CD8-positive, alpha-beta memory T cell (primary cell): ENCODE results near the gene KRT28. TPM values are rescaled to one million over a fixed set of nuclear protein-coding genes. Genes with fewer than 3 reads are reported as not detected.
"Not testable (repeated sequence)": the region's sequence is repeated elsewhere in the genome, so short reads cannot be mapped to it uniquely, and the experiment has no call there.

Experiments
- CTCF ChIA-PET: fragments of 350-600 bp; sonication (Branson Sonifier 250); formaldehyde crosslinking; loops from one replicate; lab custom pipeline; 2021; ENCODE audit warnings: antibody characterized with exemption; lab: Charles Lee
- POLR2A ChIA-PET: fragments of 350-600 bp; sonication (Branson Sonifier 250); formaldehyde crosslinking; loops from one replicate; lab custom pipeline; 2021; ENCODE audit warnings: antibody characterized with exemption; lab: Charles Lee
- DNase-seq, 5 donors: peaks; one replicate each; pipeline versions ENCODE4 v3.0.0 to v3.0.0-alpha.2; 2020 to 2022; ENCODE audit warnings: mixed read lengths in 1 of 5
- H3K27ac ChIP-seq: one replicate; pipeline ENCODE4 v1.7.0; 2013; ENCODE audit warnings: low read depth, mild to moderate bottlenecking, low read length, moderate library complexity
- H3K27me3 ChIP-seq: 2 replicates; pipeline ENCODE4 v1.7.0; 2013; ENCODE audit warnings: low read length, mild to moderate bottlenecking; ENCODE audit not compliant: insufficient read depth, poor library complexity, severe bottlenecking
- H3K36me3 ChIP-seq: 2 replicates; pipeline ENCODE4 v1.7.0; 2013; ENCODE audit warnings: mild to moderate bottlenecking, low read length, moderate library complexity; ENCODE audit not compliant: insufficient read depth
- H3K4me1 ChIP-seq: 2 replicates; pipeline ENCODE4 v1.7.0; 2013; ENCODE audit warnings: mild to moderate bottlenecking, low read length, moderate library complexity; ENCODE audit not compliant: insufficient read depth
- H3K4me3 ChIP-seq: 2 replicates; pipeline ENCODE4 v1.7.0; 2013; ENCODE audit warnings: mild to moderate bottlenecking, low read length
- H3K9me3 ChIP-seq: 2 replicates; pipeline ENCODE4 v1.7.0; 2013; ENCODE audit warnings: mild to moderate bottlenecking, low read length
- H3K27ac Mint-ChIP-seq, 8 donors: one replicate each; pipeline ENCODE4 v1.8.0; 2020 to 2021; ENCODE audit warnings: mixed read lengths in 8 of 8, mild to moderate bottlenecking in 6 of 8, inconsistent platforms in 3 of 8, moderate library complexity in 3 of 8
- H3K27me3 Mint-ChIP-seq, 2 donors: one replicate each; pipeline ENCODE4 v1.8.0; 2020 to 2021; ENCODE audit warnings: mixed read lengths in 2 of 2, mild to moderate bottlenecking in 1 of 2, moderate library complexity in 1 of 2
- H3K36me3 Mint-ChIP-seq, 3 donors: one replicate each; pipeline ENCODE4 v1.8.0; 2020 to 2021; ENCODE audit warnings: mixed read lengths in 3 of 3, inconsistent platforms in 1 of 3, mild to moderate bottlenecking in 1 of 3
- H3K4me1 Mint-ChIP-seq, 3 donors: one replicate each; pipeline ENCODE4 v1.8.0; 2020 to 2021; ENCODE audit warnings: mixed read lengths in 3 of 3, inconsistent platforms in 1 of 3, mild to moderate bottlenecking in 1 of 3
- H3K4me3 Mint-ChIP-seq, 7 donors: one replicate each; pipeline ENCODE4 v1.8.0; 2020 to 2021; ENCODE audit warnings: mixed read lengths in 7 of 7, mild to moderate bottlenecking in 6 of 7, moderate library complexity in 4 of 7, inconsistent platforms in 2 of 7
- H3K9me3 Mint-ChIP-seq, 5 donors: one replicate each; pipeline ENCODE4 v1.8.0; 2020 to 2022; ENCODE audit warnings: mixed read lengths in 5 of 5, mild to moderate bottlenecking in 3 of 5, moderate library complexity in 2 of 5, inconsistent platforms in 1 of 5
- polyA plus RNA-seq: library from polyadenylated mRNA; unstranded; fragments of 300-500 nt; fragmentation: Illumina TruSeq; gene quantifications from one replicate; pipeline ENCODE4 v1.2.3, GENCODE V29; 2021
- total RNA-seq, 2 experiments: library from RNA; stranded (reverse); gene quantifications; one replicate each; pipeline ENCODE4 v1.2.3, GENCODE V29; 2021

The KRT28 gene
- total and polyA plus RNA-seq, 3 experiments from 2014 or later, result not detected

GRCh38 chr17:40817103-40817682, 17.4 kb upstream of the KRT28 start:
- peak overlapping the region in 5 of 8 donors; percentile 13 to 63 (median 29) for H3K27ac Mint-ChIP-seq
- CTCF ChIA-PET, result no interaction called here
- POLR2A ChIA-PET, result interaction anchor here (2.3 kb wide), 1 partner anchor 872 kb away, joined by 8 read pairs; no protein-coding TSS in a partner anchor
- peaks cover 13 to 27% of the 10 kb centered on the region in 2 donors for H3K27me3 Mint-ChIP-seq
- DNase-seq, result no peak
- peaks cover 11 to 34% (median 19%) of the 10 kb centered on the region in 3 donors for H3K36me3 Mint-ChIP-seq
- H3K4me3 ChIP-seq, result no peak overlapping the region
- H3K9me3 Mint-ChIP-seq, result peaks cover 0 to 6% (median 0%) of the 10 kb centered on the region in 5 donors
- H3K27ac ChIP-seq, result no peak overlapping the region
- H3K36me3 ChIP-seq, result peaks cover 9% of the 10 kb centered on the region
- H3K4me1 ChIP-seq, result peaks cover 19% of the 10 kb centered on the region
- peaks cover 4% of the 10 kb centered on the region for H3K27me3 ChIP-seq
- no peaks in the 10 kb centered on the region for H3K9me3 ChIP-seq
- H3K4me3 Mint-ChIP-seq, result peak overlapping the region in 6 of 7 donors; percentile 44 to 99 (median 76)
- H3K4me1 Mint-ChIP-seq, result peaks cover 21 to 29% (median 28%) of the 10 kb centered on the region in 3 donors

GRCh38 chr17:40816569-40816968, 16.8 kb upstream of the KRT28 start:
- Mint-ChIP-seq H3K27ac (peak overlapping the region in 1 of 8 donors; percentile 26), H3K9me3 (peaks cover 0 to 6% (median 0%) of the 10 kb centered on the region in 5 donors), H3K27me3 (peaks cover 18 to 33% of the 10 kb centered on the region in 2 donors), H3K4me1 (peaks cover 21 to 29% (median 28%) of the 10 kb centered on the region in 3 donors), H3K4me3 (peak overlapping the region in 4 of 7 donors; percentile 23 to 99 (median 78)), H3K36me3 (peaks cover 8 to 30% (median 19%) of the 10 kb centered on the region in 3 donors)
- H3K36me3 ChIP-seq, result peaks cover 9% of the 10 kb centered on the region
- no peak overlapping the region for H3K27ac ChIP-seq
- H3K27me3 ChIP-seq, result peaks cover 9% of the 10 kb centered on the region
- POLR2A ChIA-PET, result interaction anchor here (0.7 kb wide), 1 partner anchor 891 kb away, joined by 4 read pairs; no protein-coding TSS in a partner anchor
- no peaks in the 10 kb centered on the region for H3K9me3 ChIP-seq
- no peak overlapping the region for H3K4me3 ChIP-seq
- CTCF ChIA-PET, result interaction anchor here (1.4 kb wide), 1 partner anchor 733 kb away, joined by 4 read pairs; no protein-coding TSS in a partner anchor
- DNase-seq, result no peak
- peaks cover 19% of the 10 kb centered on the region for H3K4me1 ChIP-seq

DNA sequence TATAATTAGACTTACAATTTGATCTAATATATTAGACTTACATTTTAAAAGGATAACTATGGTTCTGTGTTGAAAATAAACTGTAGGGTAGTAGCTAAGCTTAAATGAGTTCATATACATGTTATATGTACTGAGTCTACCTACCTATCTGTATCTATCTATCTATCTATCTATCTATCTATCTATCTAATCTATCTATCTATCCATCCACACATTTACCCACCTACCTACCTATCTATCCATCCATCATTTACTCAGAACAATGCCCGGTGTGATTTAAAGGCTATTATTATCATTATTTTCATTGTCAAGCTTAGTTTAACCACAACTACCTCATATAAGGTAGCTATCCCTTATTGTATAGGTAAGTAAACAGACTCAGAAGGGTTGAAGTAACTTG, 15.6 kb upstream of the KRT28 start:
- Histone ChIP-seq H3K9me3 (no peaks in the 10 kb centered on the region), H3K36me3 (peaks cover 9% of the 10 kb centered on the region), H3K4me1 (peaks cover 18% of the 10 kb centered on the region), H3K27me3 (peaks cover 21% of the 10 kb centered on the region), H3K4me3 (no peak overlapping the region), H3K27ac (no peak overlapping the region)
- ChIA-PET POLR2A (no interaction called here), CTCF (interaction anchor here (0.8 to 1.4 kb wide), 2 partner anchors 734 to 848 kb away, joined by 4 read pairs; no protein-coding TSS in a partner anchor)
- peak overlapping the region in 1 of 7 donors; percentile 52 for H3K4me3 Mint-ChIP-seq
- H3K27ac Mint-ChIP-seq, result no peak overlapping the region
- H3K4me1 Mint-ChIP-seq, result peaks cover 19 to 29% (median 26%) of the 10 kb centered on the region in 3 donors
- DNase-seq, result no peak
- H3K9me3 Mint-ChIP-seq, result peaks cover 0 to 5% (median 0%) of the 10 kb centered on the region in 5 donors
- peaks cover 23 to 43% of the 10 kb centered on the region in 2 donors for H3K27me3 Mint-ChIP-seq
- peaks cover 8 to 26% (median 19%) of the 10 kb centered on the region in 3 donors for H3K36me3 Mint-ChIP-seq

GRCh38 chr17:40814657-40815056, 14.9 kb upstream of the KRT28 start:
- H3K27ac Mint-ChIP-seq, H3K4me3 ChIP-seq, H3K9me3 Mint-ChIP-seq, POLR2A ChIA-PET, H3K9me3 ChIP-seq, CTCF ChIA-PET, H3K27ac ChIP-seq, DNase-seq, H3K36me3 ChIP-seq: not testable (repeated sequence)
- H3K27me3 Mint-ChIP-seq, result peaks cover 24 to 49% of the 10 kb centered on the region in 2 donors
- H3K4me3 Mint-ChIP-seq, result peak overlapping the region in 1 of 7 donors; percentile 52
- peaks cover 8 to 19% (median 19%) of the 10 kb centered on the region in 3 donors for H3K36me3 Mint-ChIP-seq
- Histone ChIP-seq H3K4me1 (peaks cover 11% of the 10 kb centered on the region), H3K27me3 (peaks cover 28% of the 10 kb centered on the region)
- H3K4me1 Mint-ChIP-seq, result peaks cover 13 to 23% (median 18%) of the 10 kb centered on the region in 3 donors

DNA sequence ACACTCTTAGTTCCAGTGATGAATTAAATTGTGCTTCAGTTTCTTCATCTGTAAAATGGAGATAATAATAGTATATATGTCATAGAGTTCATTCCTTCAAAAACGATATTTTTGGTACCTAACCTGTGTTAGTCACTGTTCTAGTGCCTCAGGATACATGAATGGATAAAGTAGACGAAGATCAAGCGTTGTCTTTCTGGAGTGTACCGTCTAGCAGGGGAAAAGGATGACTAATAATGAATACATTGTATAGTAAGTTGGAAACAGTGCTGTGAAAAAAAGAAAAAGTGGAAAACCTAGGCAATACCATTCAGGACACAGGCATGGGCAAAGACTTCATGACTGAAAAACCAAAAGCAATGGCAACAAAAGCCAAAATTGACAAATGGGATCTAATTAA, 14.0 kb upstream of the KRT28 start:
- H3K9me3 Mint-ChIP-seq, result peaks cover 0 to 3% (median 0%) of the 10 kb centered on the region in 5 donors
- CTCF ChIA-PET, result no interaction called here
- no peaks in the 10 kb centered on the region for H3K9me3 ChIP-seq

DNA sequence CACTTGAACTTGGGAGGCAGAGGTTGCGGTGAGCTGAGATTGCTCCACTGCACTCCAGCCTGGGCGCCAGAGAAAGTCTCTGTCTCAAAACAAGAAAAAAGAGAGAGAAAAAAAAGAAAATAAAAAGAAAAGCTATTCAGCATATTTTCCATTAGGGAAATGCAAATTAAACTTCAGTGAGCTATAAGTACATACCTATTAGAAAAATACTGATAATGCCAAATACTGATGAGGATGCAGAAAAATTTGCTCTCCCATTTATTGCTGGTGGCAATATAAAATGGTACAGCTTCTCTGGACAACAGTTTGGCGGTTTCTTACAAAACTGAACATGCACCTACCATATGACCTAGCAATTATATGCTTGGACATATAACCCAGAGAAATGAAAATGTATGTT, 12.9 kb upstream of the KRT28 start:
- Histone ChIP-seq H3K36me3 (peaks cover 9% of the 10 kb centered on the region), H3K4me3 (no peak overlapping the region), H3K9me3 (no peaks in the 10 kb centered on the region), H3K27me3 (peaks cover 30% of the 10 kb centered on the region), H3K27ac (no peak overlapping the region), H3K4me1 (no peaks in the 10 kb centered on the region)
- Mint-ChIP-seq H3K36me3 (peaks cover 8 to 13% (median 10%) of the 10 kb centered on the region in 3 donors), H3K9me3 (peaks cover 0 to 3% (median 0%) of the 10 kb centered on the region in 5 donors), H3K27me3 (peaks cover 25 to 67% of the 10 kb centered on the region in 2 donors), H3K4me1 (peaks cover 3 to 8% (median 4%) of the 10 kb centered on the region in 3 donors), H3K27ac (no peak overlapping the region), H3K4me3 (no peak overlapping the region)
- POLR2A ChIA-PET, result no interaction called here
- CTCF ChIA-PET, result no interaction called here
- no peak for DNase-seq

More for the DNA sequence above, 14.0 kb upstream of the KRT28 start:
- peaks cover 24 to 57% of the 10 kb centered on the region in 2 donors for H3K27me3 Mint-ChIP-seq
- Histone ChIP-seq H3K27me3 (peaks cover 30% of the 10 kb centered on the region), H3K27ac (no peak overlapping the region), H3K4me3 (no peak overlapping the region), H3K36me3 (peaks cover 9% of the 10 kb centered on the region), H3K4me1 (peaks cover 6% of the 10 kb centered on the region)
- H3K4me3 Mint-ChIP-seq, result no peak overlapping the region
- H3K27ac Mint-ChIP-seq, result no peak overlapping the region
- DNase-seq, result no peak
- peaks cover 10 to 17% (median 11%) of the 10 kb centered on the region in 3 donors for H3K4me1 Mint-ChIP-seq
- H3K36me3 Mint-ChIP-seq, result peaks cover 8 to 19% (median 18%) of the 10 kb centered on the region in 3 donors
- POLR2A ChIA-PET, result no interaction called here

DNA sequence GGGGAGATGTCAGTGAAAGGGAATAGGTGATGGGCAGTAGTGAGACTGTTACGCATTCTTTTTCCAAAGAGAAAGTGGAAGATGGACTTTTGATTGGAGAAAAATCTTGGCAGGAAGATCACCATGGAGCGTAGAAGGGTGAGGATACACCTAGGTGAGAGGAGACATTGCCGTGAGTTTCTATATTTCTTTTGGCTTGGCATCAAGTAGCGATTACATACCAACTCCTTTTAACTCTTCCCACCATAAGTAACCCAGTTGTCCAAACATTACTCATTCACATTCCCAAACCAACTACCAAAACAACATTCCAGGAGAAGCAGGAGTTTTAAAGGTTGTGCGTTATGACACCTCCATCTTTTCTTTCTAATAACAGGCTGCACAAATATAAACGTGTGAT, 10.7 kb upstream of the KRT28 start:
- no peak for DNase-seq
- H3K27me3 ChIP-seq, result peaks cover 39% of the 10 kb centered on the region

More for the DNA sequence above, 10.7 kb upstream of the KRT28 start:
- POLR2A ChIA-PET, result no interaction called here
- no peaks in the 10 kb centered on the region for H3K4me1 Mint-ChIP-seq
- H3K36me3 Mint-ChIP-seq, result no peaks in the 10 kb centered on the region
- H3K4me3 Mint-ChIP-seq, result no peak overlapping the region
- Histone ChIP-seq H3K9me3 (no peaks in the 10 kb centered on the region), H3K36me3 (no peaks in the 10 kb centered on the region), H3K4me3 (no peak overlapping the region), H3K27ac (no peak overlapping the region), H3K4me1 (no peaks in the 10 kb centered on the region)
- H3K27me3 Mint-ChIP-seq, result peaks cover 36 to 88% of the 10 kb centered on the region in 2 donors
- CTCF ChIA-PET, result interaction anchor here (1.1 kb wide), 1 partner anchor 852 kb away, joined by 4 read pairs; no protein-coding TSS in a partner anchor
- no peak overlapping the region for H3K27ac Mint-ChIP-seq
- no peaks in the 10 kb centered on the region for H3K9me3 Mint-ChIP-seq
